ENCODE data around the gene BICDL1. TPM values are rescaled to one million over a fixed set of nuclear protein-coding genes. Genes with fewer than 3 reads are reported as not detected.
"Not testable (repeated sequence)": the region's sequence is repeated elsewhere in the genome, so short reads cannot be mapped to it uniquely, and the experiment has no call there.

Gene BICDL1
- total RNA-seq, 1 donor from 2014 or later: 25.4 TPM

DNA sequence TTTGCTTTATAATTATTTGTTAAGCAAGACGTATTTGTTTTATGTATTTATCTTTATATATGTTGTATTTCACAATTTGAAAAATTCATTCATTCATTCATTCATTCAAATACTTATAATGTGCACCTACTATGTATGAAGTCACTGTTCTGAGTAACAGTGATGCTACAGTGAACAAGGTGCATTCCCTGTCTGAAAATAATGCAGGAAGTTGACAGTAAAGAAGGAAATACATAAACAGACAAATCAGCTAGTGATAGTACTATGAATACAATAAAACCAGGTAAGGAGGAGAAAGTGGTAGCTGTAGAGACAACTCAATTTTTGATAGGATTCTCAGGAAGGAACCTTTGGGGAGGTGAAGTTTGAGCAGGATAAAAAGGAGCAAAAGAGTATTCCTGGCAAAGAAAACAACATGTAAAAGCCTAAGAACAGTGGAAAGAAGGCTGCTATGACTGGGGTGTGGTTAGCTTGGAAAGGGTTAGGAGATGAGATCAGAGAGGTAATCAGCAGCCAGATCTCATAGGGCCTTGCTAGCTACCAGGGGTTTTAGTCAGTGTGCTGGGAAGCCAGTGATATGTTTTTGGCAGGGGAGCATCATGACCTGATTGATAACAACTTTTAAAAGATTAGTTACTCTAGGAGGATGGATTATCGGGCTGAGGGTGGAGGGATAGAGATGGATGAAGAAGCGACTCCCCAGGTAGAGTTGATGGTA, 17.4 kb downstream of the BICDL1 start:
- DNase-seq: no peak

DNA sequence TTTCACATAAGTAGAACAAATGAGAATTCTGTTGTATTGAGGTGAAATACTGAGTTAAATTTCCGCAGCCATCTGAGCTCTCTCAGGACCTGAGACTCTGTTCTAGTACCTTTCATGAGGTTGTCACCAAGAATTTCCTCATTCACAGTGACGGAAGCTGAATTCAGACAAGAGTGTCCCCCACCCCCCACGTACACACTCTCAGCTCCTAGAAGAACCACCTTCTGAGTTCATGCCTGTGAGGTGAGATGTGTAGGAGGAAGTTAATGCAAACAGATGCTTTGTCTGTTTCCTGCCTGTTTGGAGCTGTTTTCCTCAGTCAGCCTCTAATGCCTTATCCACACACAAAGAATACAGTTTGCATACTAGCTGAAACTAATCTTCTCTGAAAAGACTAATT, 18.2 kb downstream of the BICDL1 start:
- DNase-seq: no peak

DNA sequence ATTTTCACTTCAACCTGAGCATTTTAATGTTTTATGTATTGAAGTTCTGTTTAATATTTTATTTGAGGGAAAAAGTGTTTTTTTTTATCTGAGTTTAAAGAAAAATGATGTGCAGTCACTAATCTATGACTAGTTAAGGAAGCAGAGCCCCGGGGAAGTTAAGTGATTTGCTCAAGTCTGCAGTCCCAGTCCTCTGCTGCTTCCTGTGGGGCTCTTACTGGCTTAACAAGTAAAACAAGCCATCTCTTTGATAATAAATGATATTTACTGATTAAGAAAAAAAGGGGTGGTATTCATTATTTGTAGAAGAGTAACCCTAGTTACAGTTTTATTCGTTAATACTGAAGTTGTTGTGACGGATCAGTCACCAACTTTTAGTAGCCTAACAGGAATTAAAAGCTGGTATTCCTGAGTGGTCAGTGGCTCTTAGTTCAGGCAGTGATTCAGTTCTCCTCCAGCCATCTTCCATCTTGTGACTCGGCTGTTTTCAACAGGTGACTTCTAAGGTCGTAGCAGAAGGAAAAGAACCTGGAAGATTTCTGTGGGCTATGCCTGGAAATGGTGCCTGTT, 21.7 kb downstream of the BICDL1 start:
- DNase-seq: no peak

DNA sequence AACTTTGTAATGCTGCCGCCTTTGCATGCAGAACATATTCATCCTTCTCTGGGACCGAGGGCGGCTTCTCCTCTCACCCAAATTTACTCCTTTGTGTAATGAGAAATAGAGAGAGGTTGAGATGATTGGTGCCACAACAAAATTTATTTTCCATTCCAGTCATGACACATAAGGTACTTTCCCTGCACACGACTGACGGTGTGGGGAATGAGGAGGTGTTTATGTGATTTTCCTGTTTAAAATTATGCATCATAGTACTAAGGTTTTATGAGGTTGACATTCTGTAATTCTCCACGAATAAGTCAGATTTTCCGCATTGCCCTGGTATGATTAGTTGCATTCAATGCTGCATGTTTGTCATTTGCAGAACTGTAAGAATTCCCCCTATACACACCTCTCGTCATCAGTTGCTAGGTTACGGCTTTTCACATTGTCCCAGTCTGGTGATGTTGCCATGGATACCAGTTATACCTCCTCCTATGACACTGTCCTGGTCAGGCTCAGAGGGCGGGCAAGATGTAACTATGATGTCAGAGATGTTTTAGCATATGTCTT, 23.1 kb downstream of the BICDL1 start:
- DNase-seq: peak; percentile 8

DNA sequence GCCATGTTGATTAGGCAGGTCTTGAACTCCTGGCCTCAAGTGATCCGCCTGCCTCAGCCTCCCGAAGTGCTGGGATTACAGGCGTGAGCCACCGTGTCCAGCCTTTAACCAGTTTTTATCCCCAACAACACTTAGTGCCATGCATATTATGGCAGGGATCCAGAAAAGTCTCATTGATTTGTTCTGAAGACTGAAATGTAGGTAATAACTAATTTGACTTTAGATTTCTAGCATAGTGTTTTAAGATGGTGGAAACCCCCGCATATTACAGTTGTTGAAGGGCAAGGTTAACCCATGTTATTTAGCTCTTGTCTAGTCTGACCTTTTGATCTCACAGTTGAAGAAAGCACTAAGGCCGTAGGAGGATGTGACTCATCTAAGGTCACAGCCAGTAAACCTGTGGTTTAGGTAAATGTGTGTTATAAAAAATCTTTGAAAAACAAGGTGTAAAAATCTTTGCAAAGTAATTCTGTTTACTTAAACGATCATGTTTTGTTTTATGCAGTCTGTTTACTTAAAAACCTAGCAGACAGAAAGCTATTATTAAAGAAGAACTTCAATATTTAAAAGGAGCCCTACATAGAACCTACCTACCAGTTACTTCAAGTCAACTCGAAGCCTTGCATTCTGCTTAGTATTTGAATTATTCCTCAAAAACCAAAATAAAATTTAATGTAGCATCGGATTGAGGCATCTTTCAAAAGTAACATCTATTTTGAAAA, 24.8 kb downstream of the BICDL1 start:
- no peak for DNase-seq

DNA sequence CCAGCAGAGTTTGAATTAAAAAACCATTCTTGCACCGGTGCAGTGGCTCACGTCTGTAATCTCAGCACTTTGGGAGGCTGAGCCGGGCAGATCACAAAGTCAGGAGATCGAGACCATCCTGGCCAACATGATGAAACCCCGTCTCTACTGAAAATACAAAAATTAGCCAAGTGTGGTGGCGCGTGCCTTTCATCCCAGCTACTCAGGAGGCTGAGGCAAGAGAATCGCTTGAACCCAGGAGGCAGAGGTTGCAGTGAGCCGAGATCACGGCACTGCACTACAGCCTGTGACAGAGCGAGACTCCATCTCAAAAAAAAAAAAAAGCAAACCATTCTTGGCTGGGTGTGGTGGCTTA, 25.3 kb downstream of the BICDL1 start:
- not testable (repeated sequence) for DNase-seq

DNA sequence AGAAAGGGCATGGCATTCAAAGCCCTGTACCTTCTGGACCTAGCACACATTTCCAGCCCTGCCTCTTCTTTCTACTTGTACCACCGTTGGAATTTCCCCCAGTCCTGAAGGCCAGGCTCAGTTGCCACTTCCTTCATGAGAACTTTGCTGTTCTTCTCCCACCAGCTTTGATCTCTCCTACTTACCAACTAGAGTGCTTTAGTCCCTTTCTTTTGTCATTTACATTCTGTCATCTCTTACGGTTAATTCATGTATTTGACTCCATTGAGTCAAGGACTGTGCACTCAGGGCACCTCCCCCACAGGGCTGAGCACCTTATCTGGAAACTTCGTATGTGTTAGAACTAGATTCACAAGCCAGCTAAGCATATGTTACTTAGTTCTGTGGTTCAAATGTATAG, 26.3 kb downstream of the BICDL1 start:
- no peak for DNase-seq

DNA sequence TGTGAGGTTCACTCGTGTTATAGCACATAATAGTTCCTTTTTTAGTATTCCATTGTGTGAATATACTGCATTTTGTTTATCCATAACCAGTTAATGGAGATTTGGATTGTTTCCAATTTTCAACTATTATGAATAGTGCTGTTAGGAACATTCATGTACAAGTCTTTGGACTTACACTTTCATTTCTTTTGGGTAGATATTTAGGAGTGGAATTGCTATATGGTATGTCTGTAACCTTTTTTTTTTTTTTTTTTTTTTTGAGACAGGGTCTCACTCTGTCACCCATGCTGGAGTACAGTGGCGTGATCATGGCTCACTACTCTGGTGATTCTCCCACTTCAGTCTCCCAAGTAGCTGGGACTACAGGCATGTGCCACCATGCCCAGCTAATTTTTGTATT, 27.2 kb downstream of the BICDL1 start:
- DNase-seq: not testable (repeated sequence)

DNA sequence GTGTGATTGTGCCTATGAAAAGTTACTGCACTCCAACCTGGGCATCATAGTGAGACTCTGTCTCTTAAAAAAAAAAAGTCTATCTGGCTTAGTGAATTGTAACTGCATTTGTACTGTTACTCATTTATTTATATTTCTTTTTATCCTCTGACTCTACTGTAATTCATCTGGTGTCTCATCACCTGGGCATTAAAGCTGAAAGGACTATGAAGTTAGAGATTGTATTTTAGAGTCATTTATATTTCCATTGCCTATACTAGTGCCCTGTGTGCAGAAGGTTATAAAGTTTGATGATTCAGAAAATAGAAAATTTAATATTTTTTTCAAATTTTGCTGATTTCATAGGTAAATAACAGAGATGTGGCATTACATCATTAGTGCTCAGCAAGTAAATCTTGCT, 30.2 kb downstream of the BICDL1 start:
- DNase-seq: no peak

DNA sequence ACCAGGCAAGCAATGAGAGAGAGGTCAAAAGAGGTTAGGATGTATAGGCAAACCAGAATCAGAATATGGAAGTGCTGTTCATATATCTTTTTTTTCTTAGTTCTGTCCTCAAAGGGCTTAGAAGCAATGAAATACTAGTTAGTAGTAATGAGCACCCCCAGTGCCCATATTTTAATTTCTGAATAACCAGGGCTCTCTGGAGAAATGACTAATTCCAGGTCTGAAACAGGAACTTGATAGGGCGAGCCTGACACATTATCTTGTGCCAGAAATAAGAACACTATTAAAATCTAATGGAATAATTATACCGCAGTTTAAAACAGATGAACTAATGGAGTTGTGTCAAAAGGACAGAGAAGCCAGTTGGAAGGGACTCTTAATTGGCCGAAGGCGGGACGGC, 30.9 kb downstream of the BICDL1 start:
- no peak for DNase-seq

DNA sequence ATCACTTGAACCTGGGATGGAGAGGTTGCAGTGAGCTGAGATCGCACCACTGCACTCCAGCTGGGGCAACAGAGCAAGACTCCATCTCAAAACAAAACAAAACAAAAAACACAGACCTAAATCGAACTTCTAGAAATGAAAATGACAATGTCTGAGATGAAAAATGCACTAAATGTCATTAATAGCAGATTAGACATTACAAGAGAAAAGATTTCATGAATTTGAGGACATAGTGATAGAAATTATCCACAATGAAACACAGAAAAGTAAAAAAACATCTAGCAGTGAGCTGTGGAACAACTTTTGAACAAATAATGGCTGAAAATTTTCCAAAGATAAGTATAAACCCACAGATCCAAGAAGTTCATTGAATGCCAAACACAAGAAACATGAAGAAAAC, 35.2 kb downstream of the BICDL1 start:
- DNase-seq: no peak

DNA sequence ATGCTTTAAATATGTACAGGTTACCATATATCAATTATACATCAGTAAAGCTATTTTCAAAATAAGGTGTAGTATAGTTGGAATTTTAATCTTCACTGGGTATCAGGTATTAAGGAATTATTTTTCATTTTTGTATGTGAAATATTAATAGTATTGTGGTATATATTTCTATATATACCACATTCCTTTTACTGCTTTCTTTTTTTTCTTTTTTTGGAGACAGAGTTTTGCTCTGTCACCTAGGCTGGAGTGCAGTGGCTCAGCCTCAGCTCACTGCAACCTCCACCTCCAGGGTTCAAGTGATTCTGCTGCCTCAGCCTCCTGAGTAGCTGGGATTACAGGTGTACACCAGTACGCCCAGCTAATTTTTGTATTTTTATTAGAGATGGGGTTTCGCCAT, 36.6 kb downstream of the BICDL1 start:
- DNase-seq: no peak

DNA sequence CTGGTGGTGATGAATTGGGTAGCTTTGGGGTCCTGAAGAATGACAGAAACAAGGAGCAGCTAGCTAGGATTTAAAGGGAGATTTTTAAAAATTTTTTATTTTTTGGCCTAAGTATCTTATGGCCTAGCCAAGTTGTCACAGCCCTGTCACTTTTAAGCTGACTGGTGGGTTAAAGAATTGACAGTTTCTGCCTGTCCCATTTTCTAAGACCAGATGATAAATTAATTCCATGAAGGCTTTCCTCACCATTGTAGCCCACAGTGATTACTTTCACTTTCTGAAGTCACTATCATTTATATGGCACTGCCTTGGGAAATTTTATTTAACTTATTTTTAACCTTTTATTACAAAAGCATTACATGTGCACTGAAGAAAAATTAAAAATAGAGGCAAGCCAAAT, 43.2 kb downstream of the BICDL1 start:
- no peak for DNase-seq

DNA sequence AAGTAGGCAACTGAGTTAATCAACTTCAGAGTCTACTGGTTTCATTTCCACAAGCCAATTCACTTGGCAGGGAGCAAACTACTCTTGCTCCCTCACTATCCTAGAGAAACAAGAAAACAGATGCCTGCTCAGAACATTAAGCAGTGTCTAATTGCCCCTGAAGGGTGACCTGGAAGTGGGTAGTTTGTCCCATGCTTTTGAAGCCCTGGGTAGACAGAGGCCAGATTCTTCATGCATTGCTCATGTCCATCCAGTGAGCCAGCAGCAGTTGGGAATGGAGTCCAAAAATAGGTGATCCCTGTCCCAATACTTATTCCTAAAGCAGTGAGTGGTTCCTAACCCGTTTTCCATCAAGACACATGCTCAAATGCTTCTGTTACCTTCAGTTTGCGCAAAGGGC, 48.8 kb downstream of the BICDL1 start:
- no peak for DNase-seq

DNA sequence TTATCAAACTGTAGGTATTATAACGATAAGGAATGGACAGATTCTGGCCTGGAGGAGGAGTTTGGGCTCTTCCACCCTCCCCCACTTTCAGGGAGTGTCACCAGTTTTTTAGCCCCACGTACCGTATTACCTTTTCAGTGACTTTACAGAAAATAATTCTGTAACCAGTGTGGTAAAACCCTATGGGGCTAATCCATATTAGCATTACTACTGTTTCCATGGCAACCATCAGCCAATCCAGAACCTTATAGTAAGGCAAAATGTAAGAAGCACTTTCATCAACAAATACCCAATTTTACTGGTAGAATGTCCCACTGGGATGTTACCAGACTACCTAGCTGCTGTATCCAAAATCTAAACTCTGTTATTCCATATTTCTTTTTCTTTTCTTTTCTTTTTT, 50.7 kb downstream of the BICDL1 start:
- no peak for DNase-seq

DNA sequence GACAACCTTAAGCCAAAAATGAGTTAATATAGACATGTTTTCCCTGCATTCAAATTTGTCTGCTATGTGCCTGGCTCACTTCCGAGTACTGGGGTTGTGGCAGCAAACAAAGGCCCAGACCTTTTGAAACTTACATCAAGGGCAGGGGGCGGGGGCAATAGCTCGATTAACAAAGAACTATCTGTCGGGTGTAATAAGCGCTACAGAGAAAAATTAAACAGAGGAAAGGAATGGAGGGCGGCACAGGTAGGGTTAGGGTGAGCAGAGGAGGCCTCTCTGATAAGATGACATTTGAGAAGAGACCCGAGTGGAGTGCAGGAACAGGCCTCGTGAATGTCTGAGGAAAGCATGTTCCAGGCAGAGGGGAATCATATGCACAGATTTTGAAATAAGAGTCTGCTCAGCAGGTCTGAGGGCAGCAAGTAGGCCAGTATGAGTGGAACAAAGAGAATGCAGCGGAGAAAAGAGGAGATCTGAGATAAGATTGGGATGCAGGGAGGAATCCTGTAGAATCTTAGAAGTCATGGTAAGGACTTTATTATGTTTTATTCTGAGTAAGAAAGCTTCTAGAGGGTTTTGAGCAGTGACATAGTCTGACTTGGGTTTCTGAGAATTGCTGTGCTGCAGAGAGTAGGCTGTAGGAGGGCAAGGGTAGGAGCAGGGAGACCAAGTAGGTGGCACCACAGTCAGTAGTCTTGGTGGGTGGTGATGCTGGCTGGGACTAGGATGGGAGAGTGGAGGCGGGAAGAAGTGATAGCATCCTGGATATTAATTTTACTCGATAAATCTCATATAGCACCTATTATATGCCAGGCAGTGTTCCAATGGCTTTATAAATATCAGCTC, 52.6 kb downstream of the BICDL1 start:
- DNase-seq: no peak

DNA sequence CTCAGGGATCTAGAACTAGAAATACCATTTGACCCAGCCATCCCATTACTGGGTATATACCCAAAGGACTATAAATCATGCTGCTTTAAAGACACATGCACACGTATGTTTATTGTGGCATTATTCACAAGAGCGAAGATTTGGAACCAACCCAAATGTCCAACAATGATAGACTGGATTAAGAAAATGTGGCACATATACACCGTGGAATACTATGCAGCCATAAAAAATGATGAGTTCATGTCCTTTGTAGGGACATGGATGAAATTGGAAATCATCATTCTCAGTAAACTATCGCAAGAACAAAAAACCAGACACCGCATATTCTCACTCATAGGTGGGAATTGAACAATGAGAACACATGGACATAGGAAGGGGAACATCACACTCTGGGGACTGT, 56.3 kb downstream of the BICDL1 start:
- DNase-seq: not testable (repeated sequence)

DNA sequence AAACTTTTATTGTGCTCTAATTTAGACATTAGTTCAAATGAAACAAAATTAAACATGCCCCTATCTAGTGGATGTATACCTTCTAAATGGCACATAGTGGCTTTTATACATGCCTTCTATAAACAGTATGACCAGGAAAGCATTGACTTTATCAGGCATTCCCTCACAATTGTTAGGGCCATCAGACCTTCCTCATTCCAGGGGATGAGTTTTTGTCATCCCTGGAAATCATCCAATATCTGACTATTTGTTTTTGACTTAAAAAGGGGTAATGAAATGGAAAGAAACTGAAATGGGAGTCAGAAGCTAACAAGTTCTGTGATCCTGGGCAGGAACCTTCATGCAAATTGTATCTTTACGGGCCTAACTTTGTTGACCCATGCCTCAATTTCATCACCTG, 58.0 kb downstream of the BICDL1 start:
- DNase-seq: no peak

DNA sequence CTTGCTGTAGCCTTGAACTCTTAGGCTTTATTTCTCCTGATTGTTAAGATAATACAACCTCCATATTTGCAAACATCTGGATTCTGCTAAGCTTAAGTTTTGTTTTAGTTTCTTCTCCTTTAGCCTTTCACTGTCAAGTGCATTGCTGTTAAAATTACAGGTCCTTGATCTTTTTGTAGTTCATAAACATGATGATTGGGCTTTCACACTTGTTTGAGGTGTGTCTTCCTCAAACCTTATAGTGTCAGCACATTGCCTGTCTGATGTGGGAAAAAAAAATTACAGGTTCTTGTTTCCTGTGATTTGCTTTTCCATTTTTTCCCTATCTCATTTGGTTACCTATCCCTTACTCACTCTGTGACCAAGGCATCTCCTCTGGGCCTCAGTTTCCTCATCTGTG, 59.2 kb downstream of the BICDL1 start:
- DNase-seq: no peak

DNA sequence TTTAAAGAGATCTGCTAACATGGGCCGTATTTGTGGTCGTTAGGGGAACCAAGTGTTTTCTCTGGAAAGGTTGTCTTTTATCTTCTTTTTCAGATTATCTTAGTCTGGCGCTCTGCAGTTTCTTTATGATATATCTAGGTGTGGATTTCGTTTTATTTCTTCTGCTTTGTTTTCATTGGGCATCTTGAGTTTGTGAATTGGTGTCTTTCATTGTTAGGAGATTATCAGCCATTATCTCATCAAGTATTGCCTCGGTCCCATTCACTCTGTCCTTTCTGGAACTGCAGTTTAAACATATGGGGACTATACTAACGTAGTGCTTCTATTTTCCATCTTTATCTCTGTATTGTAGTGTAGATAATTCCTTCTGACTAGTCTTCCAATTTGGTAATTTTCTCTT, 60.4 kb downstream of the BICDL1 start:
- no peak for DNase-seq

DNA sequence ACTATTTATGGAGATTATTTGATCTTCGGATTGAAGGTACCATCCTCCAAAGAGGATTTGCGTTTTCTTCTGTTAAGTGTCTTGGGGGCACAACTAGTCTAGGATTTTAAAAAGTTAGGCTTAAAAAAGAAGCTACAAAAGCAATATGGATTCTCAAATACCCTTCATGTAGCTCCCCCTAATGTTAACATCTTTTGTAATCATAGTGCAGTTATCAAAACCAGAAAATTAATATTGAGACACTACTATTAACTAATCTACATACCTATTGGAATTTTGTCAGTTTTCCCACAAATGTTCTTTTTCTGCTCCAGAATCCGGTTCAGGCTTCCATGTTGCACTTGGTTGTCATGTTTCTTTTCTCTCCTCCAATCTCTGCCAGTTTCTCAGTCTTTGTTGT, 62.5 kb downstream of the BICDL1 start:
- DNase-seq: no peak

DNA sequence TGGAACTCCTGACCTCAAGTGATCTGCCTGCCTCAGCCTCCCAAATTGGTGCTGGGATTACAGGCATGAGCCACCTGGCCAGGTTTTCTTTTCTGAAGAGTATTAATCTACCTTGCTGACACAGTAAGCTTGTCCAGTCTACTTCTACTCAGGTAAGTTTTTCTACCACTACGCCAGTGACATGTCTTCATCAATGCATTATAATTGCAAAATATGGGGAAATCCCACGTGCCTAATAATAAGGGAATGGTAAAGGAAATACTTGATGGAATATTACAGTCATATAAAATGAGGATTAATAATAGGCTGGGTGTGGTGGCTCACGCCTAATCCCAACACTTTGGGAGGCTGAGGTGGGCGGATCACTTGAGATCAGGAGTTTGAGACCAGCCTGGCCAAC, 65.3 kb downstream of the BICDL1 start:
- no peak for DNase-seq

All from occipital lobe (tissue), 2 donors.